ENCODE results near the gene EMP2.
"Not testable (repeated sequence)": the region's sequence is repeated elsewhere in the genome, so short reads cannot be mapped to it uniquely, and the experiment has no call there.

Gene EMP2, protein sequence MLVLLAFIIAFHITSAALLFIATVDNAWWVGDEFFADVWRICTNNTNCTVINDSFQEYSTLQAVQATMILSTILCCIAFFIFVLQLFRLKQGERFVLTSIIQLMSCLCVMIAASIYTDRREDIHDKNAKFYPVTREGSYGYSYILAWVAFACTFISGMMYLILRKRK

DNA sequence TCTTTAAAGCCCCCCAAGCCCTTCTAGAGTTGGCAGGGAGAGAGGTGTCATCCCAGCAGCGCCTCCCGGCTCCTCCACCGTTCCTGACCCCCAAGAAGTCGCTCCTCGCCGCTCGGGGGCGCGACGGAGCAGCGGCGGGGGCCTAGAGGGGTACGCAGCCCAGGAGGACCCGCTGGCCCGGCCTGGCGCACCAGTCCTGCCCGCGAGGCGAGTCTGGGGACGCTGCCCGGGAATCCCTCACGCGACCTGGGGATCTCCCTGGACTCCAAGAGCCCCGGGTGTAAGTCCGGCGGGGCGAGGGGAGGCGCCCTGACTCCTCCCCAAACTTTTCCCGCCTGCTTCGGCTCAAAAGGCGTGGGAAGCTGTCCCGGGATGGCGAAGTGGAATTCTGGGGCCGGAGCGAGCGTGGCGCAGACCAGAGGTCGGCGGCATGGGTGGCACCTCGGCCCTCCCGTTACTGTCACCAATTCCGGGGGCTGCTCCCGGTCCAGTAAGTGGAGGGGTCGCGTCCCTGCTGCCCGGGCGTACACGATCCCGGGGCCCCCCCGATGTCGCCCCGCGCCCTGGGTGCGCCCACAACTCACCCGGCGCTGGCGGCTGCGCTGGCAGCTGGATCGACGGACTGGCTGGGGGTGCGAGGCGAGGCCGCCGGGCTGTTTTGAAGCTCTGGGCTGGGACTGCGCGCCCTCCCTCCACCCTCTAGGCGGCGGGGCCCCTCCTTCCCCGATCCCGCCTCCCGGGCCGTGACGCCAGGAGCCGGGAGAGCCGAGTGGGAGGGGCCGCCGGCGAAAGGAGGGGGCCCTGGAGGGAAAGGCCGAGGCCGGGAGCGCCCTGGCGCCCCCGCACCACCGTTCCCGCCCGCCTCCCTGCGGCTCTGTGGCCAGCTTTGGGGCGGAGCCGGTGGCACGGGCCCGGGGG, at the start of gene EMP2:
Gene EMP2 (minus strand): TSS at position 634 of the 918 bp plus-strand sequence. CDS start 32,981 bp downstream, outside the sequence.
- H3K4me3 ChIP-seq (ENCODE audit: low read depth, low read length) = peak within 1 kb of the TSS; percentile 69
- TF ChIP-seq, protein P1, sequence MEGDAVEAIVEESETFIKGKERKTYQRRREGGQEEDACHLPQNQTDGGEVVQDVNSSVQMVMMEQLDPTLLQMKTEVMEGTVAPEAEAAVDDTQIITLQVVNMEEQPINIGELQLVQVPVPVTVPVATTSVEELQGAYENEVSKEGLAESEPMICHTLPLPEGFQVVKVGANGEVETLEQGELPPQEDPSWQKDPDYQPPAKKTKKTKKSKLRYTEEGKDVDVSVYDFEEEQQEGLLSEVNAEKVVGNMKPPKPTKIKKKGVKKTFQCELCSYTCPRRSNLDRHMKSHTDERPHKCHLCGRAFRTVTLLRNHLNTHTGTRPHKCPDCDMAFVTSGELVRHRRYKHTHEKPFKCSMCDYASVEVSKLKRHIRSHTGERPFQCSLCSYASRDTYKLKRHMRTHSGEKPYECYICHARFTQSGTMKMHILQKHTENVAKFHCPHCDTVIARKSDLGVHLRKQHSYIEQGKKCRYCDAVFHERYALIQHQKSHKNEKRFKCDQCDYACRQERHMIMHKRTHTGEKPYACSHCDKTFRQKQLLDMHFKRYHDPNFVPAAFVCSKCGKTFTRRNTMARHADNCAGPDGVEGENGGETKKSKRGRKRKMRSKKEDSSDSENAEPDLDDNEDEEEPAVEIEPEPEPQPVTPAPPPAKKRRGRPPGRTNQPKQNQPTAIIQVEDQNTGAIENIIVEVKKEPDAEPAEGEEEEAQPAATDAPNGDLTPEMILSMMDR (conservative IDR thresholded peaks at IDR 0.05; ENCODE audit: low read depth, low read length) = peak; percentile 46
- DNase-seq (ENCODE audit: low read depth) = peak; percentile 51

DNA sequence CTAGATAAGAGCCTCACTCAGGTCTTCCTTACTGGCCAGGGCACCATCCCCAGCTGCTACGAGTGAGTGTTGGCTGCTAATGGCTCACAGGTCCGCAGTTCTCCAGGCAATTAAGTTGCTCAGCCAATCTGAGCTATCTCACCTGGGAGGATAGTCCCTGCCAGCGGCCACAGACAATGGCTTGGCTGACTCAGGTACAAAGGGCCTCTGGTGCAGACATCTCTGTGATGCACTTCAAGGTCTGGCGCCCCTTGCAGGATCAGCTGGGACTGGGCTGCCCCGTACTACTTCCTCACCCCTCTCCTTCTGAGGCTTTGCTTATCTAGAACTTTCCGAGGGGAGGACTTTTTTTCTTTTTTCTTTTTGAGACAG, 49.2 kb upstream of the EMP2 start:
- TF ChIP-seq, protein P1 (conservative IDR thresholded peaks at IDR 0.05; ENCODE audit: low read depth, low read length) = no peak
- no peak overlapping the region for H3K4me3 ChIP-seq (ENCODE audit: low read depth, low read length)
- no peak for DNase-seq (ENCODE audit: low read depth)

DNA sequence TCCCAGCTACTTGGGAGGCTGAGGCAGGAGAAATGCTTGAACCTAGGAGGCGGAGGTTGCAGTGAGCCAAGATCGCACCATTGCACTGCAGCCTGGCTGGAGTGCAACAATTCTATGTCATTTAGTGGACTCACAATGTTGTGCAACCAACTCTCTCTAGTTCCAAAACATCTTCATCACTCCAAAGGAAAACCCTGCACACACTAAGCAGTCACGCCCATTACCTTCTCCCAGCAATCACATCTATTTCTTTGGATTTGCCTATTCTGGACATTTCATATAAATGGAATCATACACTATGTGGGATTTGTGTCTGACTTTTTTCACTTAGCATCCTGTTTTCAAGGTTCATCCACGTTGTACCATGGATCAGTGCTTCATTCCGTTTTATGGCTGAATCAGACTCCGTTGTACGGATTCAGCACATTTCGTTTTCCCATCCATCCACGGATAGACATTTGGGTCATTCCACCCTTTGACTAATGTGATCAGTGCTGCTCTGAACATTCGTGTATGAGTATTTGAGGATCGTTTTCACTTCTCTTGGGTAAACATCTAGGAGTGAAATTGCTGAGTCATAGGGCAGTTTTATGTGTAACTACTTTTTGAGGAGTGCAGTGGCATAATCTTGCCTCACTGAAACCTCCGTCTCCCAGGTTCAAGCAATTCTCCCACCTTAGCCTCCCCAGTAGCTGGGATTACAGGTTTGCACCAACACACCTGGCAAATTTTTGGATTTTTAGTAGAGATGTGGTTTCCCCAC, 45.4 kb upstream of the EMP2 start:
- peak; percentile 14 for DNase-seq (ENCODE audit: low read depth)
- TF ChIP-seq, protein P1 (conservative IDR thresholded peaks at IDR 0.05; ENCODE audit: low read depth, low read length) = no peak
- no peak overlapping the region for H3K4me3 ChIP-seq (ENCODE audit: low read depth, low read length)

DNA sequence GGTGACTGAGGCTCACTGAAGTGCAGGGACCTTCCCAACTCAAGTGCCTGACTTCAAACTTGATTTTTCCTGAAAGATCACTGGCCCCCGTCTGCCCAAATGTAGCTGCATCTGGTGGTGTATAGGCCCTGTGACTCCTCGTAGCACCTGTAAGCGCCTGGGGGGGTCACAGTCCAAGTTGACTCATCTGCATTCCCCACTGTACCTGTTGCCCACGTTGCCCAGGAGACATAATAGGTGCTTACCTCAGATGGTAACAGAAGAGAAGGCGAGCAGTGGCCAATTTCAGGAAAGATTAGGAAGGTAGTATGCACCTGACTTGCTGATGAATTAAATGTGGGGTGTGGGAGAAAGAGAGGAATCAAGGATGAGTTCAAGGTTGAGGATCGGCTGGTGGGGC, 44.1 kb upstream of the EMP2 start:
- no peak overlapping the region for H3K4me3 ChIP-seq (ENCODE audit: low read depth, low read length)
- no peak for DNase-seq (ENCODE audit: low read depth)
- TF ChIP-seq, protein P1 (conservative IDR thresholded peaks at IDR 0.05; ENCODE audit: low read depth, low read length) = no peak

DNA sequence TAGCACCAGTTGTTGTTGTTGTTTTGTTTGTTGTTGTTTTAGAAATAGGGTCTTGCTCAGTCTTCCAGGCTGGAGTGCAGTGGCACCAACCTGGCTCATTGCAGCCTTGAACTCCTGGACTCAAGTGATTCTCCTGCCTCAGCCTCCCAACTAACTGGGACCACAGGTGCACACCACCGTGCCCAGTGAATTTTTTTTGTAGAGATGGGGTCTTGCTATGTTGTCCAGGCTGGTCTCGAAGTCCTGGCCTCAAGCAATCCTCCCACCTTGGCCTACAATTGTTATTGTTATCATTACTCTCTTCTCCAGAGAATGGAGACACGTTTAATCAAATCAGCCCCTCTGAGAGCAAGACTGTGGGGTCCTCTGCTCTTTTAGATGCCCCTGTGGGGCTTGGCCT, 42.7 kb upstream of the EMP2 start:
- DNase-seq (ENCODE audit: low read depth) = no peak
- TF ChIP-seq, protein P1 (conservative IDR thresholded peaks at IDR 0.05; ENCODE audit: low read depth, low read length) = no peak
- no peak overlapping the region for H3K4me3 ChIP-seq (ENCODE audit: low read depth, low read length)

DNA sequence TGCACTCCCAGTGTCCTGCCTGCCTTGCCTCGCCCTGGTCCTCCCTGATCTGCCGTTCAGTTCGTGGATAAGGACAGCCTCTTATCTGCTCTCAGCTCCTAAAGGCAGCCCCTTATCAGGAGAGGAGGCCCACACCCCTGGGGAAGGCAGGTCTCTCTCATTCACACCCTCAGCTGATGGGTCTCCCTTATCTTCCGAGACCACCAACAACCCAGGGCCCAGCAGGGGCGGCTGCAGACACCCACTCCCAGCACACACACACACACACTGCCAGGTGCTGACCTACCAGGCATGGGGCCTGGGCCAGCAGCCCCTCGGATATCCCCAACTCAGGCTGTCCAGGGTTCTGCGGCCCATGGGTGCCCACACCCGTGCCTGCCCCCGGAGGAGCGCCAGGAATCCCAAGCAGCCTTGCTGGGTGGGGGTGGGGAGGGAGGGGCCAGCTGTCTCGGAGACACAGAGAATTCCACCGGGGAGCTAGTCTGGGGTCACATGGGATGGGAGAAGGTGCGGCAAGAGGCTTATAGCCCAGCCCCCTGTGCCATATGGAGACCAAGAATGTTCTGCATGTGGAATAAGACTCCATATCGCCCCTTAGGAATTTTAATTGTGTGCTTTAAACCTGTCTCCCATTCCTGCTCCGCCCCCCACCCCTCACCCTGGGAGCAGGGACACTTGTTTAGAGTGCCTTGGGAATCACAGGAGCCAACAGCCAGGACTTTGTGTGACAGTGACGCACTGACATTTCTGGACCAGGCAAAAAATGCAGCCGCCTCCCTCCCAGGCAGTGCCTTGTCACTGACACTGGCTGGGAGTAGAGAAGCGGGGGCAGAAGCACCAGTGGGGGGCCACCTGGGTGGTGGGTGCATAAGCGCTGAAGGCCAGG, 41.9 kb upstream of the EMP2 start:
- no peak overlapping the region for H3K4me3 ChIP-seq (ENCODE audit: low read depth, low read length)
- TF ChIP-seq, protein P1 (conservative IDR thresholded peaks at IDR 0.05; ENCODE audit: low read depth, low read length) = no peak
- DNase-seq (ENCODE audit: low read depth) = no peak

DNA sequence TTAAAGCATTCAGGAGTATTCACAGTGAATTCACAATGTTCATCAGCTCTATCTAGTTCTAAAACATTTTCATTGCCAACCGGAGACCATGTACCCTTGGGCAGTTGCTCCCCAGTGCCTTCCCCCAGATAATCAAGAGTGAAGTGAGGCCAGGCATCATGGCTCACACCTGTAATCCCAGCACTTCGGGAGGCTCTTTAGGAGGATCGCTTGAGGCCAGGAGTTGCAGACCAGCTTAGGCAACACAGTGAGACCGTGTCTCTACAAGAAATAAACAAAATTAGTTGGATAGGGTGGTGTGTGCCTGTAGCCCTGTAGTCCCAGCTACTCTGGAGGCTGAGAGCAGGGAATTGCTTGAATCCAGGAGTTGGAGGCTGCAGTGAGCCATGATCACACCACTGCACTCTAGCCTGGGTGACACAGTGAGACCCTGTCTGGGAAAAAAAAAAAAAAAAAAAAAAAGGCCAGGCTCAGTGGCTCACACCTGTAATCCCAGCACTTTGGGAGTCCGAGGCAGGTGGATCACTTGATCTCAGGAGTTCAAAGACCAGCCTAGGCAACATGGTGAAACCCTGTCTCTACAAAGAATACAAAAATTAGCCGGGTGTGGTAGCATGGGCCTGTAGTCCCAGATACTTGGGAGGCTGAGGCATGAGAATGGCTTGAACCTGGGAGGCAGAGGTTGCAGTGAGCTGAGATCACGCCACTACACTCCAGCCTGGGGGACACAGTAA, 41.0 kb upstream of the EMP2 start:
- DNase-seq (ENCODE audit: low read depth); H3K4me3 ChIP-seq (ENCODE audit: low read depth, low read length): not testable (repeated sequence)

Data from choroid plexus epithelial cell (primary cell).